ENCODE data around the gene MICB. TPM values are rescaled to one million over a fixed set of nuclear protein-coding genes. Genes with fewer than 3 reads are reported as not detected.

Gene MICB
- total and polyA plus RNA-seq, 7 donors: 0.71 to 7.7 (median 1.5) TPM

DNA sequence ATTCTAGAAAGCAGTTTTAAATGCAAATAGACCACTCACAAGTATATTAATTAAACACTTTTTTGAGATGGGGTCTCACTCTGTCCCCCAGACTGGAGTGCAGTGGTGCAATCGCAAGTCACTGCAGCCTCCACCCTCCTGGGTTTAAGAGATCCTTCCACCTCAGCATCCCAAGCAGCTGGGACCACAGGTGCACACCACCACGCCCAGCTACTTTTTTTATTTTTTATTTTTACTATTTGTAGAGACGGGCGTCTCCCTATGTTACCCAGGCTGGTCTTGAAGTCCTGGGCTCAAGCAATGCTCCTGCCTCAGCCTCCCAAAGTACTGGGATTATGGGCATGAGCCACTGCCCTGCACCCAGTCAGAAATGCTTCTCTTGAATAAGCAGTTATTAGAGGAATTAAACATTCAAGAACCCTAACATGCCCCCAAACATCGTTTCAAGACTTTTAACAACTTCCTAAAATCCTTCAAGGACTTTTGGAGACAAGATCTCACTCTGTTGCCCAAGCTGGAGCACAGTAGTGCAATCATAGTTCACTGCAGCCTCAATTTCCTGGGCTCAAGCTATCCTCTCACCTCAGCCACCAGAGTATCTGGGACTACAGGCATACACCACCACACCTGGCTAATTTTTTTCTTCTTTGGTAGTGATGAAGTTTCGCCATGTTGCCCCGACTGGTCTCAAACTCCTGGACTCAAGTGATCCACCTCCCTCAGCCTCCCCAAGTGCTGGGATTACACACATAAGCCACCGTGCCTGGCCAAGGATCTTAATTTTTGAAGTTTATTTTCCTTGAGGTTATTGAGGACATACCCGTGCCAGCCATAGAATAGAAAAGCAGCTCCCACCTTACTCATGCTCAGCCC lies 34.1 kb downstream of the MICB start:
- H3K36me3 ChIP-seq: peaks cover 46 to 77% (median 69%) of the 10 kb centered on the region in 4 donors
- WGBS, 2 donors: 54 to 75% methylated on average over 9 of the region's 9 CpGs
- intact Hi-C loops (cut with DNase I): no loop called here

DNA sequence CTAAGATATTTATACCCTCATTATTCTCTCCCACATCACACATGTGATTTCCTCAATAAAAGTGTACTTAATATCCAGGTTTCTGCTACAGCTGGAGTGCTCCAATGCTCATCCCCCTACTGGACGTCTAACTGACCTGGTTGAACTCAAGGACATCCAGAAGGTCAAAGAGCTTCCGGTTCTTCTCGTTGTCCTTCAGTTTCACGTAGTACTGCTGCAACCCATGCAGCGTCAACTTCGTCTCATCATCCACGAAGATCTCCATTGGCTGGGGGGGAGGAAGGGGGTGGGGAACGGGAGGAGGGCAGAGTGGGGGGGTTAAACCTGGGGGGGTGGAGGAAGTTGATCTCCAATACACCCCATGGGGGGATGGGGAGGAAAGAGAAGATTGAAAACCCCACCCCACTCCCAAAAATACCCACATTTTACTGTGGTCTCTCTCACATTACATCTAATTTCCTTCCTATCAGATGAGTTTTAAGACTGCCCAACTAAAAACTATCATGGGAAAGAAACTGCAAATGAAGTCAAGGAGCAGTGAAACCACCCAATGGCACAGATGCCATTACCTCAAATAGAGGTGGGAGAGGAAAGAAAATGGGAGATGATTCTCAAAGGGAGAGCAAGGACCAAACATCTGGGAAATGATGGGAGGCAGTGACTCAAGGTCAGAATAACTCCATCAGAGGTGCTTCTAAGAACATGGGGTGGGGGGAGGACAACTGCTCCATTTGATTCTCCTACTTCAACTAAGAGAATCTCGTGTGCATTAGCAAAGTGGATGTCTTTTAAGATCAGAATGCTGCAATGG lies 34.9 kb downstream of the MICB start:
- Histone ChIP-seq H3K9me3 (no peaks in the 10 kb centered on the region), H3K27ac (peak overlapping the region in 1 of 4 donors; percentile 6), H3K4me1 (no peaks in the 10 kb centered on the region), H3K36me3 (peaks cover 46 to 85% (median 76%) of the 10 kb centered on the region in 4 donors), H3K27me3 (no peaks in the 10 kb centered on the region), H3K4me3 (no peak overlapping the region)
- 57 to 79% methylated on average over 9 of the region's 9 CpGs for WGBS, 2 donors
- intact Hi-C loops (cut with DNase I): no loop called here
- TF ChIP-seq POLR2A (IDR thresholded peaks at IDR 0.05) (no peak), CTCF (IDR thresholded peaks at IDR 0.05) (no peak), POLR2AphosphoS5 (IDR thresholded peaks at IDR 0.05) (no peak), EP300 (IDR thresholded peaks at IDR 0.05) (no peak)
- DNase-seq: no peak

More for the DNA sequence above, 34.1 kb downstream of the MICB start:
- H3K4me3 ChIP-seq: no peak overlapping the region
- H3K27ac ChIP-seq: peak overlapping the region in 1 of 4 donors; percentile 6
- H3K9me3 ChIP-seq: no peaks in the 10 kb centered on the region
- TF ChIP-seq POLR2A (IDR thresholded peaks at IDR 0.05) (no peak), POLR2AphosphoS5 (IDR thresholded peaks at IDR 0.05) (no peak), EP300 (IDR thresholded peaks at IDR 0.05) (no peak), CTCF (IDR thresholded peaks at IDR 0.05) (no peak)
- H3K27me3 ChIP-seq: no peaks in the 10 kb centered on the region
- no peaks in the 10 kb centered on the region for H3K4me1 ChIP-seq
- no peak for DNase-seq

GRCh38 chr6:31533455-31533841 lies 35.5 kb downstream of the MICB start:
- no peak for DNase-seq
- H3K36me3 ChIP-seq: peaks cover 46 to 91% (median 81%) of the 10 kb centered on the region in 4 donors
- H3K4me1 ChIP-seq: peaks cover 0 to 4% (median 2%) of the 10 kb centered on the region in 4 donors
- TF ChIP-seq EP300 (IDR thresholded peaks at IDR 0.05) (no peak), CTCF (IDR thresholded peaks at IDR 0.05) (no peak), POLR2A (IDR thresholded peaks at IDR 0.05) (no peak), POLR2AphosphoS5 (IDR thresholded peaks at IDR 0.05) (no peak)
- H3K4me3 ChIP-seq: no peak overlapping the region
- no peaks in the 10 kb centered on the region for H3K9me3 ChIP-seq
- no peaks in the 10 kb centered on the region for H3K27me3 ChIP-seq
- WGBS, 2 donors: 85 to 88% methylated on average over 1 of the region's 1 CpG
- intact Hi-C loops (cut with DNase I): no loop called here
- no peak overlapping the region for H3K27ac ChIP-seq

- H3K36me3 ChIP-seq: peaks cover 52 to 97% (median 87%) of the 10 kb centered on the region in 4 donors
Measured at GRCh38 chr6:31534011-31534410, 36.1 kb downstream of the MICB start.

More at GRCh38 chr6:31534011-31534410, 36.1 kb downstream of the MICB start:
- no peak for TF ChIP-seq POLR2AphosphoS5 (IDR thresholded peaks at IDR 0.05)
- TF ChIP-seq EP300 (IDR thresholded peaks at IDR 0.05): no peak
- no peak for TF ChIP-seq POLR2A (IDR thresholded peaks at IDR 0.05)
- no peak for TF ChIP-seq CTCF (IDR thresholded peaks at IDR 0.05)
- H3K27ac ChIP-seq: no peak overlapping the region
- DNase-seq: no peak
- no peak overlapping the region for H3K4me3 ChIP-seq
- intact Hi-C loops (cut with DNase I): no loop called here
- no peaks in the 10 kb centered on the region for H3K27me3 ChIP-seq
- WGBS, 2 donors: 89 to 94% methylated on average over 6 of the region's 6 CpGs
- H3K4me1 ChIP-seq: peaks cover 0 to 10% (median 8%) of the 10 kb centered on the region in 4 donors
- H3K9me3 ChIP-seq: no peaks in the 10 kb centered on the region

Measured in sigmoid colon (tissue), 7 donors.